ENCODE data around the gene ZNRF4.

- TF ChIP-seq CTCF (IDR thresholded peaks at IDR 0.05) (no peak), ZFX (IDR thresholded peaks at IDR 0.05; ENCODE audit: borderline replicate concordance) (no peak)
Measured at GRCh38 chr19:5447700-5448311, 7.4 kb upstream of the ZNRF4 start.
